WTC11 (cell line): ENCODE measurements around the gene HPS1. TPM values are rescaled to one million over a fixed set of nuclear protein-coding genes. Genes with fewer than 3 reads are reported as not detected.

Source experiments
- ATAC-seq: fragments of 200-7000 bp; cut with Tn5 transposase; 2 replicates; pipeline ENCODE4 v1.10.0; 2021; ENCODE audit warnings: mild to moderate bottlenecking, moderate library complexity
- CTCF ChIA-PET: fragments of 300-600 bp; sonication (Branson Sonifier 250); formaldehyde crosslinking; loops from one replicate; lab custom pipeline; 2021; ENCODE audit warnings: antibody characterized with exemption; lab: Charles Lee
- POLR2A ChIA-PET: fragments of 350-600 bp; sonication (Branson Sonifier 250); formaldehyde crosslinking; loops from one replicate; lab custom pipeline; 2021; ENCODE audit warnings: antibody characterized with exemption; lab: Charles Lee
- DNase-seq: peaks from one replicate; pipeline ENCODE4 v3.0.0; 2021; ENCODE audit warnings: low spot score
- H3K27ac Mint-ChIP-seq: 2 replicates; pipeline ENCODE4 v1.8.0; 2021; ENCODE audit warnings: mixed read lengths
- H3K27me3 Mint-ChIP-seq: 2 replicates; pipeline ENCODE4 v1.8.0; 2021; ENCODE audit warnings: low read depth, mild to moderate bottlenecking, moderate library complexity, mixed read lengths
- H3K36me3 Mint-ChIP-seq: 2 replicates; pipeline ENCODE4 v1.8.0; 2021; ENCODE audit warnings: mixed read lengths
- H3K4me1 Mint-ChIP-seq: 2 replicates; pipeline ENCODE4 v1.8.0; 2022; ENCODE audit warnings: mixed read lengths
- H3K4me3 Mint-ChIP-seq: 2 replicates; pipeline ENCODE4 v1.8.0; 2021; ENCODE audit warnings: mild to moderate bottlenecking, moderate library complexity, mixed read lengths
- H3K9me3 Mint-ChIP-seq: 2 replicates; pipeline ENCODE4 v1.8.0; 2021; ENCODE audit warnings: mixed read lengths
- CDX4 ChIP-seq: fragments of 250-450 bp; sonication (Bioruptor Pico); IDR thresholded peaks from 2 replicates; pipeline ENCODE4 v1.9.0; 2021; ENCODE audit warnings: moderate library complexity, mild to moderate bottlenecking, inconsistent platforms, borderline replicate concordance
- CREB1 ChIP-seq: sonication (generic); formaldehyde crosslinking; IDR thresholded peaks from 2 replicates; pipeline ENCODE4 v1.8.0; 2023; ENCODE audit warnings: mild to moderate bottlenecking, missing genetic modification reagents
- ERG ChIP-seq: fragments of 250-450 bp; sonication (Bioruptor Pico); IDR thresholded peaks from 2 replicates; pipeline ENCODE4 v1.8.0; 2021; ENCODE audit warnings: mild to moderate bottlenecking
- ETV6 ChIP-seq: sonication (generic); formaldehyde crosslinking; IDR thresholded peaks from 2 replicates; pipeline ENCODE4 v1.8.1; 2022; ENCODE audit warnings: mild to moderate bottlenecking, missing genetic modification reagents
- FOXP1 ChIP-seq: sonication (generic); formaldehyde crosslinking; IDR thresholded peaks from 2 replicates; pipeline ENCODE4 v1.8.0; 2022; ENCODE audit warnings: missing genetic modification reagents, mild to moderate bottlenecking, moderate library complexity, borderline replicate concordance
- GTF2I ChIP-seq: fragments of 250-450 bp; sonication (Bioruptor Pico); conservative IDR thresholded peaks from 2 replicates; pipeline ENCODE4 v1.4.0; 2021; ENCODE audit warnings: mild to moderate bottlenecking
- HMGXB4 ChIP-seq: sonication (generic); formaldehyde crosslinking; IDR thresholded peaks from 2 replicates; pipeline ENCODE4 v1.8.1; 2023; ENCODE audit warnings: mild to moderate bottlenecking, moderate library complexity, missing genetic modification reagents
- IRF1 ChIP-seq: sonication (generic); formaldehyde crosslinking; IDR thresholded peaks from 2 replicates; pipeline ENCODE4 v1.8.0; 2023; ENCODE audit warnings: missing genetic modification reagents
- IRF2 ChIP-seq: sonication (generic); formaldehyde crosslinking; IDR thresholded peaks from 2 replicates; pipeline ENCODE4 v1.8.0; 2022; ENCODE audit warnings: low read depth, missing genetic modification reagents, borderline replicate concordance
- MAX ChIP-seq: sonication (generic); formaldehyde crosslinking; IDR thresholded peaks from 2 replicates; pipeline ENCODE4 v1.8.0; 2022; ENCODE audit warnings: mild to moderate bottlenecking, missing genetic modification reagents
- MLX ChIP-seq: sonication (generic); formaldehyde crosslinking; IDR thresholded peaks from 2 replicates; pipeline ENCODE4 v1.8.1; 2023; ENCODE audit warnings: mild to moderate bottlenecking, missing genetic modification reagents, moderate library complexity
- NR3C1 ChIP-seq: sonication (generic); formaldehyde crosslinking; conservative IDR thresholded peaks from 2 replicates; pipeline ENCODE4 v1.8.1; 2023; ENCODE audit warnings: low read depth, mild to moderate bottlenecking, missing genetic modification reagents
- PREB ChIP-seq: sonication (generic); formaldehyde crosslinking; IDR thresholded peaks from 2 replicates; pipeline ENCODE4 v1.8.1; 2022; ENCODE audit warnings: mild to moderate bottlenecking, missing genetic modification reagents, moderate library complexity, borderline replicate concordance
- SMAD4 ChIP-seq: sonication (generic); formaldehyde crosslinking; IDR thresholded peaks from 2 replicates; pipeline ENCODE4 v1.8.0; 2022; ENCODE audit warnings: mild to moderate bottlenecking, missing genetic modification reagents
- ZBTB21 ChIP-seq: sonication (generic); formaldehyde crosslinking; IDR thresholded peaks from 2 replicates; pipeline ENCODE4 v1.8.1; 2023; ENCODE audit warnings: mild to moderate bottlenecking, missing genetic modification reagents, borderline replicate concordance
- ZNF121 ChIP-seq: sonication (generic); formaldehyde crosslinking; IDR thresholded peaks from 2 replicates; pipeline ENCODE4 v1.8.0; 2023; ENCODE audit warnings: missing genetic modification reagents
- ZNF416 ChIP-seq: fragments of 250-450 bp; sonication (Bioruptor Pico); IDR thresholded peaks from 2 replicates; pipeline ENCODE4 v1.9.0; 2021; ENCODE audit warnings: mild to moderate bottlenecking, inconsistent platforms
- ZNF512 ChIP-seq: sonication (generic); formaldehyde crosslinking; IDR thresholded peaks from 2 replicates; pipeline ENCODE4 v1.8.1; 2022; ENCODE audit warnings: missing genetic modification reagents, borderline replicate concordance
- ZNF671 ChIP-seq: fragments of 250-450 bp; sonication (Bioruptor Pico); IDR thresholded peaks from 2 replicates; pipeline ENCODE4 v1.8.0; 2021; ENCODE audit warnings: mild to moderate bottlenecking
- ZSCAN18 ChIP-seq: fragments of 250-450 bp; sonication (Bioruptor Pico); IDR thresholded peaks from 2 replicates; pipeline ENCODE4 v2.1.2; 2022; ENCODE audit warnings: mild to moderate bottlenecking, moderate library complexity
- total RNA-seq: library from RNA; stranded (reverse); gene quantifications from 3 replicates; pipeline ENCODE4 v1.2.3, GENCODE V29; 2021

The HPS1 gene
- total RNA-seq, 1 experiment from 2014 or later: 49.3 TPM

GRCh38 chr10:98414932-98415730, 31.6 kb downstream of the HPS1 start, which contains the start of gene PYROXD2 (continued):
- no peak for TF ChIP-seq ZNF512
- TF ChIP-seq ZBTB21 (CRISPR knock-in tag): 0 out of 2 replicates have a peak, but pooled peaks have one; percentile 15
- no peak for TF ChIP-seq PREB (CRISPR knock-in tag)
- no peak for TF ChIP-seq MAX (CRISPR knock-in tag)
- TF ChIP-seq ZNF671 (CRISPR knock-in tag): no peak
- no peak for TF ChIP-seq ZNF416 (CRISPR knock-in tag)
- TF ChIP-seq ERG (CRISPR knock-in tag): no peak

GRCh38 chr10:98414578-98414931, 32.2 kb downstream of the HPS1 start:
- peak overlapping the region; percentile 83 for H3K4me3 Mint-ChIP-seq
- peaks cover 17% of the 10 kb centered on the region for H3K4me1 Mint-ChIP-seq
- TF ChIP-seq PREB (CRISPR knock-in tag): no peak
- TF ChIP-seq HMGXB4 (CRISPR knock-in tag): 0 out of 2 replicates have a peak, but pooled peaks have one; percentile 39
- no peaks in the 10 kb centered on the region for H3K9me3 Mint-ChIP-seq
- ChIA-PET CTCF (interaction anchor here (1.5 to 2.8 kb wide), 5 partner anchors 8 to 105 kb away, joined by 4 to 23 read pairs (median 19); no protein-coding TSS in a partner anchor), POLR2A (interaction anchor here (1.1 kb wide), 1 partner anchor 9 kb away, joined by 3 read pairs; no protein-coding TSS in a partner anchor)
- H3K27ac Mint-ChIP-seq: no peak overlapping the region
- ATAC-seq (no peak), DNase-seq (no peak)
- H3K36me3 Mint-ChIP-seq: peaks cover under 1% of the 10 kb centered on the region; the same call in 1 of the 2 replicates
- H3K27me3 Mint-ChIP-seq: no peaks in the 10 kb centered on the region

- Mint-ChIP-seq H3K27ac (0 out of 2 replicates have a peak overlapping the region, but pooled peaks have one; percentile 20), H3K4me3 (no peak overlapping the region), H3K4me1 (peaks cover 17% of the 10 kb centered on the region), H3K36me3 (no peaks in the 10 kb centered on the region), H3K27me3 (no peaks in the 10 kb centered on the region), H3K9me3 (no peaks in the 10 kb centered on the region)
- no peak for DNase-seq
- ChIA-PET POLR2A (no interaction called here), CTCF (interaction anchor here (0.7 to 1.6 kb wide), 4 partner anchors 12 to 1331 kb away, joined by 3 to 7 read pairs (median 4); no protein-coding TSS in a partner anchor)
- ATAC-seq: no peak
- TF ChIP-seq SMAD4 (CRISPR knock-in tag) (no peak), ZNF121 (CRISPR knock-in tag) (no peak), ZSCAN18 (CRISPR knock-in tag) (no peak), FOXP1 (CRISPR knock-in tag) (no peak), GTF2I (CRISPR knock-in tag) (no peak), CDX4 (CRISPR knock-in tag) (no peak), MLX (CRISPR knock-in tag) (no peak), ETV6 (CRISPR knock-in tag) (no peak), CREB1 (CRISPR knock-in tag) (no peak), NR3C1 (no peak), IRF2 (CRISPR knock-in tag) (no peak), IRF1 (CRISPR knock-in tag) (no peak)
These were observed 35.0 kb downstream of the HPS1 start for GRCh38 chr10:98411768-98412167.
